Stomach (tissue), 4 donors: ENCODE measurements around the gene CLSTN2.

ENCODE experiments used
- CTCF ChIP-seq, 7 experiments: fragments of 450-650 bp in 4 of 7; fragments of 200-600 bp in 3 of 7; sonication (generic) in 3 of 7; IDR thresholded peaks; one replicate each; pipeline ENCODE4 v1.5.1; 2016 to 2019; ENCODE audit warnings: antibody characterized with exemption in 7 of 7, control low read depth in 2 of 7, mild to moderate bottlenecking in 1 of 7
- POLR2A ChIP-seq, 4 donors: fragments of 450-650 bp; IDR thresholded peaks; one replicate each; pipeline ENCODE4 v1.6.1; 2016; ENCODE audit warnings: antibody characterized with exemption in 4 of 4, control low read depth in 2 of 4, mild to moderate bottlenecking in 1 of 4, moderate library complexity in 1 of 4
- POLR2AphosphoS5 ChIP-seq, 3 donors: sonication (generic); formaldehyde crosslinking; IDR thresholded peaks; one replicate each; pipeline ENCODE4 v1.6.1; 2016; ENCODE audit warnings: antibody characterized with exemption in 3 of 3

DNA sequence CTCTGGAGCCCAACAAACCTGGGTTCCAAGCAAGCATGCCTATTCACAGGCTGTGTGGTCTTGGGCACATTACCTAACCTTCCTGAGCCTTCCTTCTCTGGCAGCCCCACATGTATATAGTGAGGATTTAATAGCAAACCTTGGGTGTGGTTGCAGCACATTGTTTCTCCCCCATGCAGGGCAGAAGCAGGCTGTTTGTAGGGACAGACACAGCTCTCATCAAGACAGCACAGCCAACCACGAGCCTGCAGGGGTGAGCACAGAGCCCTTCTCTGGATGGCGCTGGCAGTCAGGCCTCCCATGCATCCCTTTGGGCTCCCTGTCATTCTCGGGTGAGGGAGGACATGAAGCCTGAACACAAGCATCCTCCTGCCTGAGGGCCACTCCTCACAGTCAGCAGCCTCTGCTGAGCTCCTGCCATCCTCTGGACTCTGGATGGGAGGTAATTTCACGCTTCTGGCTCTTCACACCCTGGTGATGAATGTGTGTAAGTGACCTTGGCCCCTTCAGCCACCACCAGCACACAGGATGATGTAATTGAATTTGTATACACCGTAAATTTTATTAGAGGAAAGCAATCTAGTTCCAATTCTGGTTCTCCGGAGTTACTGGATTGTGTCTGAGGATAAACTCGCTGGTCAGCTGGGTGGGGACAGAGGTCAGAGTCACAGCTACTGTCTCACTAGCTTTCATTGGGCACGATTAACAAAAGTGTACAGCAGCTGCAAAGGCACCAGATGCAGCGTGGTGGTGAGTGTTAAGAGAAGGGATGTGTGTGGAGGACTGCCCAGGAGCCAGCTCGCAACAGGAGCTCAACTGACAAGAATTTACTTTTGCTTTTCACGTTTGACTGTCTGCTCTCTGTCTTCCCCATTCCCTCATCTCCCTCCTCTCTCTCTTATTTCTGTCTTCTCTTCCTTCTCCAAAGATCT is 118.1 kb downstream of the CLSTN2 start:
- TF ChIP-seq CTCF (IDR thresholded peaks at IDR 0.05) (no peak), POLR2AphosphoS5 (IDR thresholded peaks at IDR 0.05) (no peak), POLR2A (IDR thresholded peaks at IDR 0.05) (no peak)
